Measurements from ENCODE around the gene NR2F1-AS1. TPM values are rescaled to one million over a fixed set of nuclear protein-coding genes. Genes with fewer than 3 reads are reported as not detected.

NR2F1-AS1 gene
- total RNA-seq, 1 donor from 2014 or later = 49.3 TPM

DNA sequence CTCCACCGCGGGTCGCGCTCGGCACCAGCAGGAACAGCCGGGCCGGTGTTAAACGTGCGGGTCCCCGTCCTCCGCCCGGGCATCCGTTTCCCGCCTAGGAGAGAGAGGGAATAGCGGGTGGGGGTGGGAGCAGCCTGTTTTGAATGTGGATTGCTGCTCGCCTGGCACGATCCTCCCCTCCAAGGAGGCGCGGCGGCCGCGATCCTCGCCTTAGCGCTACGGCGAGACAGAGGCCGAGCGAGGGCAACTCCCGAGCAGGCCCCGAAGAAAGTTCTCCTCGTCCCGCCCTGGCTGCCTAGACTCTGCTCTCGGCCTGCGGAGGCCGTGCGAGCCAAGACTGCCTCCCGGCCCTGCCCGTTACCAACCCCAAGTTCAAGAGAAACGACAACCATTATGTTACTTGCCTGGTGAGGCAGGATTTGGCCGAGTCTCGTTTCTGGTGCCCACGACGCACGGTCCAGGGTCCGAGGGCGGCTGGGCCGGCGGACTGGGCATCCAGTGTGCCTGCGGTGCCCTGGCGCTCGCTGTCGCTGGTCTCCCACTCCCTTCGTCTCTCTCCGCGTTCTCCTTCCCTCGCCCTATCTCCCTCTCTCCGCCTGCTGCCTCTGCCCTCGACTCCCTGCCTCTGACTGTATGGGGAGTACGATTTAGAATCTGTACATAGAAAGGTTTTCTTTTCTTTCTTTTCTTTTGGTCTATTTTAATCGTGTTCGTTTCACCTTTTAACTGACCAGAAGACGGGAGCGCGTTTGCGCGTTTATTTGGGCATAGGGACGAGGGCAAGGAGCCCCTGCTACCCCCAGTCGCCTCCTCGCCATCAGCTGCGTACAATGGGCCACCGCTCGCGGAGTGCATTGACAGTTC lies 724 bp downstream of the NR2F1-AS1 start:
- peak; percentile 80 for DNase-seq (ENCODE audit: low spot score)
- intact Hi-C loops (cut with DNase I) = no loop called here
- ATAC-seq = peak; percentile 5

DNA sequence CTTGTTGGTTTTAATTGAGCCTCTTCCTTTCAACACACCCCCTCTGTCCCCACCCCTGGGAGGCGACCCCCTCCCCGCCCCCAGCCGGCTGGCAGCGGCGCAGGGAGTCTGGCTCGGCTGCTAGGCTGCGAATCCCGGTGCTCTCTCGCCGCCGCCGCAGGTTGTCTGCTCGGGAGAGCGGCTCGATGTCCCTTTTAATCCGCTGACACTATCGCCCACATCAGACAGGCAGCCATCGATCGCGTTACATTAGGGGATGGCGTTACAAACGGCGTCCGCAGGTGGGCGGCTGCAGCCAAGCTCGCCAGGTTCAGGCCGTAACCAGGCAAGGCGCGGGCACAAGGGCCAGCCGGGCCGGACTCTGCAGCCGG lies 1.3 kb downstream of the NR2F1-AS1 start:
- peak; percentile 79 for DNase-seq (ENCODE audit: low spot score)
- intact Hi-C loops (cut with DNase I) = no loop called here
- ATAC-seq = peak; percentile 0

DNA sequence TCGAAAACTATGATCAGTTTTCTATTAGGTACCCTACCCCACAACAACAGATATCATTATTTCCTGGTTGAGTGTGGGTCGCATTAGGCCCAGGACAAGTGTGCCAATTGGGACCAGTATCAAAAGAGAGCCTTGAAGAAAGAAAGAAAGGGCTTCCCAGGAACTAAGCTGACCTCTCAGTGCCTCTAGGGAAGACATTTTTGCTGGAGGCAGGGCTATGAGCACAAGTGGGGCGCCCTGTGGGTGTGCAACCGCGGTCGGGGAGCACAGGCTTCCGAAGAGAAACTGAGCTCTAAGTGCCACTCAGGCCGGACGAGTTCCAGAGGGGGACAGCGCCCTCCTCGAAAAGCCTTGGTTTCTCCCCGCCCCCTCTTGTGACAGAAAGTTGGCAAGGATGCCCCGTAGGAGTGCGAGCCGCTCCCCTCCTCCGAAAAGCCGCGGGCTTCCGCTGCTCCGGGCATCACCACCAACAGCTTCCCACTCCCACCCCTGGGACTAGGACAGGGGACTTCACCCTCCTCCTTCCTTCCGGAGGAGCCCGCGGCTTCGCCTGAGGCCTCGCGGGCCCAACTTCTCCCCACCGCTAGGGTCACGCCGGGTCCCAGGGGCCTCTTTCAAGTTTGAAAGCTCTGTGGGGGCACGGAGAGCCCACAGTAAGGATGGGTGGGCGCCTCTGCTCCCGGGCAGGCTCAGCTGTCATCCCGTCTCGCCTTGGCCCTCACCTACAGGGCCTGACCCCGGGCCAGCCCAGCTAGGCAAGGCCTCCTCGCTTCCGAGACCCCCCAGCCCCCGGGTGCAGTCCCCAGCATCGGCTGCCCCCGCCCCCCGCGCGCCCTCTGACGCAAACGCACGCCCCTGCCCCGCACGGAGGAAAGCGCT lies 2.0 kb downstream of the NR2F1-AS1 start:
- intact Hi-C loops (cut with DNase I) = no loop called here
- DNase-seq (ENCODE audit: low spot score) = peak; percentile 91
- ATAC-seq = peak; percentile 61

DNA sequence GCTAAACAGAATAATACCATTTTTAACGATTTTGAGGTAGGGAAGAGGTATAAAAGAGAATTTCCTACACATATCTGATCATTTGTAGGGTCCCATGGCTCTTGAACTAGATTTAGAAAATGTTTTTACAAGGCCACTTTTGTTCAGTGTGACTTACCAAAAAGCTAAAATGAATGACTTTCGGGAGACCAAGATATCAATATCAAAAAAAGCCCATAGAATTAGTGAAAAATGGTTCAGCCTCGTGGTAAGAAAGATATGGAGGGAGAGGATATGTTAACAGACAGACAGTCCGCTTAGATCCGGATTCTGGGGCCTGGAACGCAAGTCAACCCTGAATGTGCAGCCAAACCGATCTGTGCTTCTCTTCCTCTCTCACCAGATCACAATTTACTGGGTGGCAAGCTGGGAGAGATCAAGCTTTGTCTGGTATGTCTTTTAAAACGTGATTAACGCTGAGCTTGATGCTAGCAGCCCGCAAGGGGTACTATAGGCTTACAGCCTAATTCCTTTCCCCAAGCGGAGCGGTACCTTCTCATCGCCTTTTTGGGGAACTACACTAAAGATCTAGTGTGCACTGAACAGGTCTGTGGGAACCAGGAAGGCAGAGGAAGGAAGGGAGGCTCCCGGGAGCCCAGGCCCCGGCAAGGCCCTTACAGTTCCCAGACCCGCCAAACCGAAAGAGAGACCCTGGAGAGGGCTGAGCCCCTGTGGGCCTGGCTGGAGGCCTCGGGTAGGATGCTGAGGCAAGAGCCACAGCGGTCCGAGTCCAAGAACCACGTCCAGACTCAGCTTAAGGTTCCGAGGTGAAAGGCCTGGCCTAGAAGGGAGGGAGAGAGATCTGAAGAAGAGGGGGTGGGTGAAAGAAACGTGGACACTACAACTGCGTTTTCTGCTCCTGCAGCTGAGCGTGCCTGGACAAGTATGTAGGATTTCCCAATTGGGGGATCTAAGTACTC lies 2.9 kb downstream of the NR2F1-AS1 start:
- ATAC-seq = peak; percentile 0
- intact Hi-C loops (cut with DNase I) = no loop called here
- peak; percentile 65 for DNase-seq (ENCODE audit: low spot score)

DNA sequence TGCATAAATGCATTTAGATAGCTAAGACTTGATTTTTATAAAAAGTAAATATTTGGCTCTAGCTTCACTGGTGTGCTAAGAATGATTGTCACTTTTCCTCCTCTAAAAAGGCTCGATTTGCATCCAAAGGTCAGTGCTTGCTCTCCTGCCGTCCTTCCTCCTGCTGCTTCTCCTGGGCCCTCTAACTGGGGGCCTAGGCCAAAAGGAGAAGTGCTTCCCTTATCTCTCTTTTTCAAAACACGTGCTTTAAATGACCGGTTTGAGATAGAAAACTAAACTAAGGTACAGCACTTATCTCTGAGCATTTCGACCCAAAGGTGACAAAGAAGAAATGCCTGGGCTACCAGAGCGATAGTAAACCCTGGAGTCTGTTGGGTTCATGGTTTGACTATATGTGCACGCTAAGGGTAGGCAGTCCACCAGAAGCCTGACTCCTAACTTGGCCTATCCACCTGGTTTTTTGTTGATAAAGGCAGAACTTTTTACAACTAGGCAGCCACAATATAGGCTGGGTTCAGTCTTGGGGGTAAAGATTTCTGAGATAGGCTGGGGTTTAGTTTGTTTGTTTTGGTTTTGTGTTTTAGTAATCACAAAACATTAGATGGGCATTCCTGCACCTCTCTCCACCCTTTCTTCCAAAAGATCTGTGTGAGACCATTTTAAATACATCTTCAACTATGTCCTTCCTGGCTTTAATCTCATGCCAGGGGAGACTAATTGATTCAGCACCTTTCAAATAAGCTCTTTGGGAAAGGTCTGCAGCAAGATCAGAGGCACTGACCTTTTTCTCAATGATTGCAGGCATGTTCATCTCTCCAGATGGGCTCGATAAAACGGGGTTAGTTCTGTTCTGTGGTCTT lies 3.8 kb downstream of the NR2F1-AS1 start:
- intact Hi-C loops (cut with DNase I) = no loop called here
- no peak for ATAC-seq
- DNase-seq (ENCODE audit: low spot score) = no peak

DNA sequence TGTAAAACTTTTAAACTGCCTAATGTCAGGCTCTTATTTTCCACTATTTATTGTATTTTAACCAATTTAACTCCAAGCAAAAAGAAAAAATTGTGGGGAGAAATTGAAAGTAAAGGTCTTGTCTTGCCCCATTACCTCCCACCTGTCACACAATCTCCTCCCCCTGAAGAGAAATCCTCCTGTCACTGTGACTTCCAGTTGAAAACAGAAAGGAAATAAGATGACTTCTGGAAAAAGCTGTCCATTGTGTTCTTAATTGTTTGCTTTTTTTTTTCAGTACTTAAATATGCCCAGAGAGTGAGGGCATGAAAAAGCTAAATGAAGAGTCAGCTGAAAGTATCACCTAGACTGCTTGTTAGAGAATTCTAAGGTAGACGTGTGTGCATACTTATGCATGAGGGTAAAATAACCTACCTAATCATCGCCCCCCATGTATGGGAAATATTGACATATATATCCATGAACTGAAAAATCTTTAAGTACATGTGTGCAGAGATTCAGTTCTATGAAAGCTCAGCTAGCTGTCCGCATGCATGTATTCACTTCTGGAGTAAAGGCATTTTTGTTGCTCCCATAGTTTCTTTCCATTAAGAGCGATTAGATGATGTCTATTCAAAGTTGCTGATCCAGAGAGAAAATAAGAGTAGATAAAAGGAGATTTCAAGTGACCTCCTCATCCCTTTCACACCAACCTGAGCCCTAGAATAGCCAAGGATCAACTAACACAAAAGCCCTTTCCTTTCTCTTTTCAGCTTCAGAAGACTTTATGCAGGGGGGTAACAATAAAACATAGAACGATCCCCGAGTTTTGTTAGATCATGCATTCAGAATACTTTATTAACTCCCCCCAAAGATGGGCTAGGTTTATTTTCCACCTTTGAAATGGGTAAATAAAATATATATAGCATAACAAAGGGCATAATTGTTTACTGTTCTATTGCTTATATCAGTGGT lies 5.3 kb downstream of the NR2F1-AS1 start:
- ATAC-seq (no peak), DNase-seq (ENCODE audit: low spot score) (no peak)
- intact Hi-C loops (cut with DNase I) = no loop called here

DNA sequence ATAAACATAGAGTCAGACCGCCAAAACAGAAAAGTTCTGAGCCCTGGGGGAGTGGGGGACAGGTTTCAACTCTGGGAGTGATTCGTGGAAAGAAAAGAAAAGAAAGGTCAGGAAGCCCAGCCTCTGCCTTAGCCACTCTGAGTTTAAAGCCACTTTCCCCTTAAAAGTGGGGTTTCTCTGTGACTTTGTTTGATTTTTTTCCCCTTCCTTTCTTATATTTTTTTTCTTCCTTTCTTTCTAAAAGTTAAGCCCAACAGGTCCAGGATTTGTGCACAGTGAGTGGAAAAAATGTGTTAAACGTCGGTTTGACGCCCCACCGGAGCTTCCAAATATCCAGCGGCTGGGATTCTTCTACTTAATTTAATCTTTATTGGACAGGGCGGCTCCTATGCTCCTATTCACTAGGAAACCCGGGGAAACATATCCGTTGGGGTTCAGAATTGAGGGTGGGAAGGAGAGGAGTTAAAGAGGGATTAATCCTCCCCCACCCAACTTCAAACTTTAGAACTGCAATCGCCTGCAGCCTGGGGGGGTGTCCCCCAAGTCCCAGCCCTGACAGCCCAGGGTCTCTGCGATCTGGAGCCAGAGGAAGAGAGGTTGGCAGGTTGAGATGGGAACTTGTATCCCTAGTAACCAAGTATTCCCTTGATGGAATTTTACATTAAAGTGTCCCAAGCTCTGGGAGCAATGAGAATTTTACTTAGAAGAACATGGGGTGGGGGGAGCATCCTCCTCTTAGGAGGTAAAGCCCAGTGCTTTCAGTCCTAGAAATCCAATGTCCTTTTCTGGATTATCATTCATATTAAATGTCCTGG lies 6.3 kb downstream of the NR2F1-AS1 start:
- intact Hi-C loops (cut with DNase I) = no loop called here
- DNase-seq (ENCODE audit: low spot score) (no peak), ATAC-seq (no peak)

DNA sequence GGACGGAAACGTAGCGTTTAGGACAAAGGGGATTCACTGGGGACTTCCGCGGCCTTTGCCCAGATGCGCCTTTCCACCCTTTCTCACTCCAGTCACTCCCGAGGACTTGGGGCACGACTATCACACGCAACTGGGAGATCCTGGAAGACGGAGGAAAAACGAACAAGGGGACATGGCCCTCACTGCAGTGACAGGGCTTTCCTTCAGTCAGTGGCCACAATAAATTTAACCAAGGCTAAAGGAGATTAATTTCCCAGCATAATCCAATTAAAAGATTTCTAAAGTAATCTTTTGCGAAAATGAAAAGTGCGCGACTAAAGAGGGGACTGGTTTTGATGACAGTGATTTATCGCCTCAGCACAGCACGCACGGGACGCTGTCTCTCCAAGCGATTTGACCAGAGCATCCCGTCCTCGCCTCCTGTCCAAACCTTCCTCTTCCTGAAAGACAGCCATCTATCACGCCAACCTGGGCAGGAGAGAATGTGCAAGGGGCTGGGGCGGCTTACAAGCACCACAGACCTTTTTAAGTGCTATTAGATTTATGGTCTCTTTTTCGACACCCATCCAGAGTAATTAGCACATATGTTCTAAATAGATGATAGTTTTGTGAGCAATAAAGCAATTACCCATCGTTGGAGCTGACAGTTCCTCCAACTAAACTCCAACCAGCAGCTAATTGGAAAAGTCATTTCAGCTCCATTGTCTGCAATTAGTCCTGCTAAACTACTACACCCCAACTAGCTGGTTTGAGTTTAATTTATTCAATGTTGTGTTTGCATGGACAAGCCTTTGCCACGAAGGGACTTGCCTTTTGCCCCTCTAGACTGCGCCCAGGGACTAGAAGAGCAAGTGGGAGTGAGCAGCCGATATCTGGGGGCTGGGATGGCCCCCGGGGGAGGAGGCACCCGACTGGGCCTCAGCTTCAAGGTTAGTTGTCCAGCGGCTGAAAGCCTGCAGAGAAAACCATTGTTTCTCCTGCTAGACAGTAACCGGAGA lies 7.4 kb downstream of the NR2F1-AS1 start:
- intact Hi-C loops (cut with DNase I) = no loop called here

DNA sequence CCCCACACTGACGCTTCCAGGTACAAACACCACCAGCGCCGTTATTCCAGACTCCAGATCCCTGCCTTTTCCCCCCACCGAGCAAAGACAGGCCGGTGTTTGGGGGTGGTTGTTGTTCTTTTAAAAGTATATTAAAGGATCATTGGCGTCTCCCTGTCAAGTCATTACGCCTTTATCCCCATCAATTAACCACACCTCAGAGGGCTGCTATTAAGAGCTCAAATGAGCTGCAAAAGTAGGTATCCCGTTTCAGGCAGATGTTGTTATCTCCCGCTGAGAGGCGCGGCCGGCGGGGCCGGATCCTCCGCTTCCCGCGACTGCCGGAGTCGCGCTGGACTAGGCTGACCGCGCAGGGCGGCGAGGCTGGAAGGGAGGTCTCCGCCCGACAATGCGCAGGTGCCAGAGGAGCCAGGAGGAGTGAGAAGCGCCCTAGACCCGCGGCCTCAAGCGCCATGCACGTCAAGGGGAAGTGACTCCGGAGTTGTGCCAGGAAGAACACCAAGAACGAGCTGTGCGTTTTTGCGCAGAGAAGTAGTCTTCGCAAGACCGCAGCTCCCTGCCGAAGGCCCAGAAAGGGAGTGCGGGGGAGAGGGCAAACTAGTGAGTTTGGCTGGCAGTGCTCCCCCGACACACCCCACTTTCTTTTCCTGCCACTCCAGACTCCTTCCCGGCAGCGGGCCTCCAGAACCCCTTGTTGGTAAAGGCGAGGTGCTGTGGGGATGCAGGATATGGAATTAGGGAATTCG lies 8.2 kb downstream of the NR2F1-AS1 start:
- no peak for DNase-seq (ENCODE audit: low spot score)
- intact Hi-C loops (cut with DNase I) = no loop called here
- ATAC-seq = no peak

More for the DNA sequence above, 7.4 kb downstream of the NR2F1-AS1 start:
- no peak for DNase-seq (ENCODE audit: low spot score)
- no peak for ATAC-seq

DNA sequence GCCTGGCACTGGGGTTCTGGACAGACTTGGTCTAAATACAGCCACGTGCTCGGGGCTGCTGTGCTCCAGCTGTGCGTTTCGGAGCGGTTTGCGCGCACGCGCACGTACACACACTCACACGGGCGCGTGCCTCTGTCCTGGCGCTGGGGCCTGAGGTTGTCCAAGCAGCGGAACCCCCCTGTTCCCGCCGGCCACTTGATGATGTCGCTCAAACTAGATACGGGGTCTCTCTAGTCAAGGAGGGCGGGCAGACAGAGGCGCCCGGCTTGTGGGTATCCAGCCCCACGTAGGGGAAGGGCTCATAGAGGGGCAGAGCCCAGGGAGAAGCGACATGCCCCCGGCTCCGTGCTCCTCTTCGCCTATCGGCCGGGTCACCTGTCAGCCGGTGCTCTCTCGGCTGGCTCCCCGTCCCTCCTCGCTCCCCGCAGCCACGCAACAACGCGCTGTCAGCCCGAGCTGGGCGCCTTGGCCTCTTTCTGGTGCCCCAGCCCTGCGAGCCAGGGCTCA lies 8.9 kb downstream of the NR2F1-AS1 start:
- intact Hi-C loops (cut with DNase I) = no loop called here
- DNase-seq (ENCODE audit: low spot score) (peak; percentile 64), ATAC-seq (peak; percentile 56)

DNA sequence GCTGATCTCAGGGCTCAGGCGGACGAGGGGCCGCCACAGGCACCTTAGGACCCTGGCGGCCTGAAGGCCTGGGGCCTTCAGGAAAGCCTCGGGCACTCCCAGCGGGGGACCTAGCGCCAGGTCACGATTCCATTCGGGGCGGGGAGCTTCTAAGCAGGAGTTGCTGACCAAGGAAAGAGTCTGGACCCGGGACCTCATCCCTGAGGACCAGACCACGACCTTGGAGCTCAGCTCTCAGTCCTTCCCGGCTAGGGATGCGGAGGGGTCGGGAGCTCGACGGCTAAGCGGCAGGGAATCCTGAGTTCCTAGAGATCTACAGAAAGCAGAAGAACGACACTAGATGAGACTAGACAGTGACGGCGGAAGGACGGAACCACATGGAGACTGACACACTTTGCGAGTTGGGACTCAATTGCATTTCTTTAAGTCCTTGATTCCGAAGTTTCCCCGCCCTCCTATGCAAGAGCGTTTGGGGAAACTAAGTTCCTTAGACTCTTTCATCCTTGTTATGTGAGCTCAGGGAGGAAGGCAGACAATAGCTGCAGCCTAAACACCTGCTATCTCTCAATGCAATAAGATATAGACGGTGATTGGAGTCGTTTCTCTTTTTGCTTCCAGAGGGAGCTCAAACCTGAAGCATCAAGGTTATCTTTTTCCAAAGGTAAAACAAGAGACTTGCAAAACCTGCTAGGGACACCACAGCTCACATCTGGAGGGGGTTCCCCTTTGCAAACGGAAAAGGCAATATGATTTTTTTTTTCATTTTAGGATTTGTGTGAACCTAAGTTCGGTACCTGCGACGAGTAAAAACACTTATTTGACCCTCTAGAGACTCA lies 9.7 kb downstream of the NR2F1-AS1 start:
- DNase-seq (ENCODE audit: low spot score) (no peak), ATAC-seq (no peak)
- intact Hi-C loops (cut with DNase I) = no loop called here

DNA sequence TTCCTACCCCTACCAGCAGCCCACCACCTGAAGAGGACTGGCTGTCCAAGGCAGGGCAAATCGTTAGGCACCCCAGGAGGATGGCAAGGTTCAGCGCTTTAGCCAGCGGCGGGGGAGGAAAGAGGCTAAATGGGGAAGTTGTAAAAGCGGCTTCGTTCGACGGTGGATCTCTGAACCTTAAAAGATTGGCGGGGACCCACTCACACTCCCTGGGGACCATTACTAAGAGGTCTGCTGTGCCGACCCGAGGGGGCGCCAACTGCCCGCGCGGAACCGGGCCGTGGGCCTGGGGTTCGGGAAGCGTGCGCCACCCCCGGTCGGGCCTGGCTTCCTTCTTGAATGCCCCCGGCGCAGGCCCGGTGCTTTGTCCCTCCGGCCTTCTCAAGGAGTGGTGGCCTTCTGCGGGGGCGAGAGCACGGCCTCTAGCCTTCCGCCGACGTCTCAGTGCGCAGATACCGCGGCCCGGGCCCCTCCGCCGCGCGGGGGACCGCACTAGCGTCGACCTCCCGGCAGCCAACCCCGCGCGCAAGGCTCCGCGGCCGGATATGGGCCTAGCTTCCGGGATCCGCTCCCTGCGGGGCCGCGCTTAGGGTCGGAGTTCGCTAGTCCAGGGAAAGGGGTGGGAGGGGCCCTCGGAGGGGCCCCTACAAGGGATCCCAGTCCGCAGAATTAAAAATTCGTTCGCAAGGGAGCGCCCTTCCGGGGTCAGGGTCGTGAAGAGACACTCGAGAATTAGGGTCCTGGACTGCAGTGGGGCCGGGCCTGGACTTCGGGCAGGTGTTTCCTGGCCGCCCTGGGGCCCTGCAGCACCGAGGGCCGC lies 10.5 kb downstream of the NR2F1-AS1 start:
- intact Hi-C loops (cut with DNase I) = no loop called here
- DNase-seq (ENCODE audit: low spot score) (no peak), ATAC-seq (peak; percentile 24)

Data from sciatic nerve (tissue), 2 donors.